ENCODE results near the gene OVCH1.

DNA sequence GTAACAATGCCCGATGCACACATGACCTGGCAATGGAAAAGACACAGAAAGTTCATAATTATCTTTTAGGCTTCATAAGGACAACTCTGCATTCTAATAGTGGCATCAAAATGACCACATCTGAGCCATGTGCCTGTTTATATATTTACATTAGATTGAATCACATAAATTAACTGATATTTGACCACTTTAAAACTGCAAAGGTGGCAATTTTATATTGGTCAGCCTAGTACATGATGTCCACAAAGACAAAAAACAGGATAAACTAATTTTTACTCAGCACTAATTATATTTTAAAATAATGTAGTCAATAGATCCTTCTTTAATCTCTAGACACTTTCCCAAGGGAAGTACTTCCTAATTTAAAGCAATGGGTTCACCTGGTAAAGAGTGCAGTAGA lies 12.0 kb upstream of the OVCH1 start:
- TF ChIP-seq PAX5 (IDR thresholded peaks at IDR 0.05; ENCODE audit: borderline replicate concordance, low read depth, low read length): no peak
- TF ChIP-seq ZNF217 (IDR thresholded peaks at IDR 0.05): no peak
- TF ChIP-seq, protein P1, sequence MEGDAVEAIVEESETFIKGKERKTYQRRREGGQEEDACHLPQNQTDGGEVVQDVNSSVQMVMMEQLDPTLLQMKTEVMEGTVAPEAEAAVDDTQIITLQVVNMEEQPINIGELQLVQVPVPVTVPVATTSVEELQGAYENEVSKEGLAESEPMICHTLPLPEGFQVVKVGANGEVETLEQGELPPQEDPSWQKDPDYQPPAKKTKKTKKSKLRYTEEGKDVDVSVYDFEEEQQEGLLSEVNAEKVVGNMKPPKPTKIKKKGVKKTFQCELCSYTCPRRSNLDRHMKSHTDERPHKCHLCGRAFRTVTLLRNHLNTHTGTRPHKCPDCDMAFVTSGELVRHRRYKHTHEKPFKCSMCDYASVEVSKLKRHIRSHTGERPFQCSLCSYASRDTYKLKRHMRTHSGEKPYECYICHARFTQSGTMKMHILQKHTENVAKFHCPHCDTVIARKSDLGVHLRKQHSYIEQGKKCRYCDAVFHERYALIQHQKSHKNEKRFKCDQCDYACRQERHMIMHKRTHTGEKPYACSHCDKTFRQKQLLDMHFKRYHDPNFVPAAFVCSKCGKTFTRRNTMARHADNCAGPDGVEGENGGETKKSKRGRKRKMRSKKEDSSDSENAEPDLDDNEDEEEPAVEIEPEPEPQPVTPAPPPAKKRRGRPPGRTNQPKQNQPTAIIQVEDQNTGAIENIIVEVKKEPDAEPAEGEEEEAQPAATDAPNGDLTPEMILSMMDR (IDR thresholded peaks at IDR 0.05 in 2 of 3, conservative IDR thresholded peaks at IDR 0.05 in 1 of 3; ENCODE audit: control insufficient read depth in 2 of 3, extremely low read depth in 1 of 3, insufficient read depth in 1 of 3, low read depth in 3 of 3, low read length in 3 of 3): no peak
- no peak for TF ChIP-seq GATAD2B (conservative IDR thresholded peaks at IDR 0.05; ENCODE audit: low read depth)
- TF ChIP-seq KAT2A (conservative IDR thresholded peaks at IDR 0.05; ENCODE audit: control insufficient read depth, low read depth, low read length): no peak
- TF ChIP-seq, protein P2, sequence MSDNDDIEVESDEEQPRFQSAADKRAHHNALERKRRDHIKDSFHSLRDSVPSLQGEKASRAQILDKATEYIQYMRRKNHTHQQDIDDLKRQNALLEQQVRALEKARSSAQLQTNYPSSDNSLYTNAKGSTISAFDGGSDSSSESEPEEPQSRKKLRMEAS (IDR thresholded peaks at IDR 0.05; ENCODE audit: low read depth, low read length): no peak
- no peak for TF ChIP-seq ZNF274 (IDR thresholded peaks at IDR 0.05; ENCODE audit: insufficient read depth, insufficient read length)
- TF ChIP-seq, protein P3, sequence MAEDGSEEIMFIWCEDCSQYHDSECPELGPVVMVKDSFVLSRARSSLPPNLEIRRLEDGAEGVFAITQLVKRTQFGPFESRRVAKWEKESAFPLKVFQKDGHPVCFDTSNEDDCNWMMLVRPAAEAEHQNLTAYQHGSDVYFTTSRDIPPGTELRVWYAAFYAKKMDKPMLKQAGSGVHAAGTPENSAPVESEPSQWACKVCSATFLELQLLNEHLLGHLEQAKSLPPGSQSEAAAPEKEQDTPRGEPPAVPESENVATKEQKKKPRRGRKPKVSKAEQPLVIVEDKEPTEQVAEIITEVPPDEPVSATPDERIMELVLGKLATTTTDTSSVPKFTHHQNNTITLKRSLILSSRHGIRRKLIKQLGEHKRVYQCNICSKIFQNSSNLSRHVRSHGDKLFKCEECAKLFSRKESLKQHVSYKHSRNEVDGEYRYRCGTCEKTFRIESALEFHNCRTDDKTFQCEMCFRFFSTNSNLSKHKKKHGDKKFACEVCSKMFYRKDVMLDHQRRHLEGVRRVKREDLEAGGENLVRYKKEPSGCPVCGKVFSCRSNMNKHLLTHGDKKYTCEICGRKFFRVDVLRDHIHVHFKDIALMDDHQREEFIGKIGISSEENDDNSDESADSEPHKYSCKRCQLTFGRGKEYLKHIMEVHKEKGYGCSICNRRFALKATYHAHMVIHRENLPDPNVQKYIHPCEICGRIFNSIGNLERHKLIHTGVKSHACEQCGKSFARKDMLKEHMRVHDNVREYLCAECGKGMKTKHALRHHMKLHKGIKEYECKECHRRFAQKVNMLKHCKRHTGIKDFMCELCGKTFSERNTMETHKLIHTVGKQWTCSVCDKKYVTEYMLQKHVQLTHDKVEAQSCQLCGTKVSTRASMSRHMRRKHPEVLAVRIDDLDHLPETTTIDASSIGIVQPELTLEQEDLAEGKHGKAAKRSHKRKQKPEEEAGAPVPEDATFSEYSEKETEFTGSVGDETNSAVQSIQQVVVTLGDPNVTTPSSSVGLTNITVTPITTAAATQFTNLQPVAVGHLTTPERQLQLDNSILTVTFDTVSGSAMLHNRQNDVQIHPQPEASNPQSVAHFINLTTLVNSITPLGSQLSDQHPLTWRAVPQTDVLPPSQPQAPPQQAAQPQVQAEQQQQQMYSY (CRISPR knock-in tag; IDR thresholded peaks at IDR 0.05): no peak
- TF ChIP-seq, protein P4, sequence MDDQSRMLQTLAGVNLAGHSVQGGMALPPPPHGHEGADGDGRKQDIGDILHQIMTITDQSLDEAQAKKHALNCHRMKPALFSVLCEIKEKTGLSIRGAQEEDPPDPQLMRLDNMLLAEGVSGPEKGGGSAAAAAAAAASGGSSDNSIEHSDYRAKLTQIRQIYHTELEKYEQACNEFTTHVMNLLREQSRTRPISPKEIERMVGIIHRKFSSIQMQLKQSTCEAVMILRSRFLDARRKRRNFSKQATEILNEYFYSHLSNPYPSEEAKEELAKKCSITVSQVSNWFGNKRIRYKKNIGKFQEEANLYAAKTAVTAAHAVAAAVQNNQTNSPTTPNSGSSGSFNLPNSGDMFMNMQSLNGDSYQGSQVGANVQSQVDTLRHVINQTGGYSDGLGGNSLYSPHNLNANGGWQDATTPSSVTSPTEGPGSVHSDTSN (IDR thresholded peaks at IDR 0.05; ENCODE audit: insufficient replicate concordance, low read depth, low read length): no peak
- TF ChIP-seq ZZZ3 (IDR thresholded peaks at IDR 0.05; ENCODE audit: control insufficient read depth, insufficient read length, low read depth): no peak
- TF ChIP-seq, protein P5, sequence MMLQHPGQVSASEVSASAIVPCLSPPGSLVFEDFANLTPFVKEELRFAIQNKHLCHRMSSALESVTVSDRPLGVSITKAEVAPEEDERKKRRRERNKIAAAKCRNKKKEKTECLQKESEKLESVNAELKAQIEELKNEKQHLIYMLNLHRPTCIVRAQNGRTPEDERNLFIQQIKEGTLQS (IDR thresholded peaks at IDR 0.05; ENCODE audit: borderline replicate concordance, extremely low read depth, low read depth, low read length): no peak
- TF ChIP-seq CHD2 (IDR thresholded peaks at IDR 0.05; ENCODE audit: borderline replicate concordance, low read depth, low read length): no peak
- TF ChIP-seq MXI1 (IDR thresholded peaks at IDR 0.05; ENCODE audit: low read depth, low read length): no peak

Measured in GM12878 (cell line).